GM19372 (cell line): Measurements from ENCODE around the gene METTL22.

Experiments
- ATAC-seq: cut with Tn5 transposase; IDR thresholded peaks from one replicate; pipeline ENCODE4 v1.9.1; 2021; ENCODE audit warnings: mild to moderate bottlenecking, low read depth, moderate library complexity; ENCODE audit not compliant: unreplicated experiment

METTL22 gene

GRCh38 chr16:8685617-8686016 lies 64.1 kb downstream of the METTL22 start:
- ATAC-seq, result no peak

DNA sequence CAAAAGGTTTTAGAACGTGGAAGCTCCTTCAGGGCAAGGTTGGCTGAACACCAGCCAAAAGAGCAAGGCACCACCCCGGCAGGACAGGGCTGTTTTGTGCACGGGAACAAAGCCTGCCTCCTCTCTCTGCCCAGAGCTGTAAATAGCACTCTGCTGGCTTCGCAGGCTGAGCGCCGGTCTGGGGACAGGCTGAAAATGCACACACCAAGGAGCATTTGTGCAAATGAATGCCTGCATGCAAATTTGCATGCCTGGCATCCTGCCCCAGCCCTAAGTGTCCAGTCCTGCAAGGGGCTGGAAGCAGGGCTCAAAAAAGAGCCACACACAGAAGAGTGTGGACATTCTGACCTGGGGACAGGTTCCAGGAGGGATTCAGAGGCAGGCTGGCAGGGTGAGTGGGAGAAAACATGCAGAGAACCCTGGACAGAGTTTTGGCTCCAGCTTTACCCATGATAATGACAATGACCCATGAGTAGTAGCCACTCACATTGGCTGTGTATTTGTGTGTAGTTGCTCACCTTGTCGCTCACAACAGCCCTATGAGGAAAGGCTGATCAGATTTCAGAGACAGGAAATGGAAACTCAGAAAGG lies 64.6 kb downstream of the METTL22 start:
- ATAC-seq, result no peak

DNA sequence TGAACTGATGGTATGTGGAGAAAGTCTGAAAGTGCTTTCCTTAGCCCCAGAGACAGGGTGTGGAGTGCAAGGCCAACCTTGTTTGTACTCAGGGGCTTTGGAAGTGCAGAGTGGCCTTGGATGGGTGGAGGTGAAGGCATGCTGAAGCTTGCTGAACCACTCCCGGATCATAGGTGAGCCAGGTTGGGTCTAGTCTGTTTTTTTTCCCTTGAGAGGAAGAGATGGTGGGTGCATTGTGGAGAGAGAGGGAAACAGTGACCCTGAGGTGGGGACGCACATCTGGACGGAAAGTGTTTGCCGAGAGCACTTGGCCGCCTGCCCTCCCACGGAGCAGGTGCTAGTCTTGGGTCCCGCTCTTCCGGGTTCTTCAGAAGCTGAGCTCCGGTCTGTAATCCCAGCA lies 65.4 kb downstream of the METTL22 start:
- ATAC-seq, result no peak

- no peak for ATAC-seq
Measured at GRCh38 chr16:8689686-8690085, 68.2 kb downstream of the METTL22 start.

DNA sequence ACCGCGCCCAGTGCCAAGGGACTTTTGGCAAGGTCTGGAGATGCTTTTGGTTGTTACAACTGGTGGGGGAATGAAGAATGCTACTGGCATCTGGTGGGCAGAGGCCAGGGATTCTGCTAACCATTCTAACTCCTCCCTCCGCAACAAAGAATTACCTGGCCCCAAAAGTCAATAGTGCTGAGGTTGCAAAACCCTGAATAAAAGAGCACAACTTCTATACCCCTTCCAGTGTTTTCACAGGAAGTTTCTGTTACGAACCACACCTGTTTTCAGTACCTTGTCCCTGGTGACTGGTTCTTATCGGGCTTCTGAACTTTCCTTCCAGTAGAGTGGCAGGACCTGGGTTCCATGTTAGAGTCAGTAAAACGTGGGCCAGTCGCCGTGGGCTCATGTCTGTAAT lies 70.2 kb downstream of the METTL22 start:
- ATAC-seq, result no peak

- ATAC-seq, result no peak
Measured at GRCh38 chr16:8694795-8695728, 73.6 kb downstream of the METTL22 start.

DNA sequence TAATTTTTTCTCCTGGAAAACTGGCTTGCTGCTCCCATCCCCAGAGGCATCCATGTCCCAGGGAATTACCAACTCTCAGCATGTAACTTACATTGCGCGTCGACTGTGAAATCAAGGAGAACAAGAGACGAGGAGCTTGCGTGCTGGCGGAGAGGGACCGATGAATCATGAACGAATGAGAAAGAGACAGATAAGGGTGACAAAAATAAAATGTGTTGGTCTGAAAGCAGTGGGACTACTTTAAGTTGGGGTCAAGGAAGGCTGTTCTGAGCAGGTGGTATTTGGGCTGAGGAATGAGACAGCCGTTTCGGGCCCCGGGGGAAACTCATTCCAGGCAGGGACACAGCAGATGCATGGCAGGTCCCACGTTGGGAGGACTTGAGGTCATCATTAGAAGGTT lies 75.4 kb downstream of the METTL22 start:
- no peak for ATAC-seq

DNA sequence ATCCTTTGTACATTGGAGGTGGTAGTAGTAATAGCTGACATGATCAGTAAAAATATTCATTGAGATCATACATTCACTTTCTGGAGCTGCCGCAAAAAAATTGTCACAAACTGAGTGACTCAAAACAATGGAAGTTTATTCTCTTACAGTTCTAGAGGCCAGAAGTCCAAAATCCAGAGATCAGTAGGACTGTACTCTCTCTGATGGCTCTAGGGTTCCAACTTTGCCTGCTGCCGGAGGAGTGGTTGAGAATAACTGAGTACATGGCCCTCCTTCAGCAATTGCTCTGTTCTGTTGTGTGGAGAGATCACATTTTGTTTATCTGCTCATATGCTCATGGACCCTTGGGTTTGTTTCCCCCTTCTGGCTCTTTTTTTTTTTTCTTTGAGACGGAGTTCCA lies 76.5 kb downstream of the METTL22 start:
- no peak for ATAC-seq
